Measurements from ENCODE around the gene GRM7. TPM values are rescaled to one million over a fixed set of nuclear protein-coding genes. Genes with fewer than 3 reads are reported as not detected.

Gene GRM7
- total and polyA plus RNA-seq, 9 donors, result 0.04 to 0.13 (median 0.10) TPM; not detected in 6

DNA sequence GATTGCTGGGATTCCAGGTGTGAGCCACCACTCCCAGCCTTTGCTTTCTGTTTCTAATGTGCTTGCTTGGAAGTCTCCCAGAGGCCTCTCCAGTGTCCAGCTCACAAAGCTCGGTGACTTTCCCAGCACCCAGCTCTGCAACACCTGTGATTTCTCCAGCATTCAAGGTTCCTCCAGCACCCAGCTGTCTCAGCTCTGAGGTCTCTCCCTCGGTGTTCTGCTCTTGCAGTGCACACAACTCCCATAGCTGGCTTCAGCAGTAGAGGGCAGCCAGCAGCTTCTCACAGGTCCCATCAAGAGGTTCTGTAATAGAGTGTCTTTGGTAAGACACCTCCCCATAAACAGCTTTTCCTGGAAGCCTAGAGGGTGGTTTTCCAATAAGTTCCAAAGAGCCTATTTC is 75.1 kb downstream of the GRM7 start:
- no peak overlapping the region for H3K27ac ChIP-seq (ENCODE audit: low read length)
- no peaks in the 10 kb centered on the region for H3K36me3 ChIP-seq (ENCODE audit: control insufficient read depth, insufficient read depth, low read length)
- no peak overlapping the region for H3K4me3 ChIP-seq (ENCODE audit: low read length)
- no peaks in the 10 kb centered on the region for H3K27me3 ChIP-seq (ENCODE audit: control insufficient read depth, insufficient read depth, low read length)
- no peak for DNase-seq
- WGBS (ENCODE audit: insufficient coverage), result 80% methylated on average over 1 of the region's 2 CpGs
- no peaks in the 10 kb centered on the region for H3K9me3 ChIP-seq (replicated peaks; ENCODE audit: control insufficient read depth, low read depth, low read length)
- H3K4me1 ChIP-seq (ENCODE audit: control insufficient read depth, insufficient read depth, low read length), result no peaks in the 10 kb centered on the region

GRCh38 chr3:6962801-6963200 is 101.9 kb downstream of the GRM7 start:
- no peak overlapping the region for H3K4me3 ChIP-seq (ENCODE audit: low read length)
- no peaks in the 10 kb centered on the region for H3K4me1 ChIP-seq (ENCODE audit: control insufficient read depth, insufficient read depth, low read length)
- H3K36me3 ChIP-seq (ENCODE audit: control insufficient read depth, insufficient read depth, low read length), result no peaks in the 10 kb centered on the region
- no peaks in the 10 kb centered on the region for H3K27me3 ChIP-seq (ENCODE audit: control insufficient read depth, insufficient read depth, low read length)
- no peak for DNase-seq
- H3K9me3 ChIP-seq (replicated peaks; ENCODE audit: control insufficient read depth, low read depth, low read length), result no peaks in the 10 kb centered on the region
- H3K27ac ChIP-seq (ENCODE audit: low read length), result no peak overlapping the region

GRCh38 chr3:6965881-6966280 is 105.0 kb downstream of the GRM7 start:
- Histone ChIP-seq H3K36me3 (ENCODE audit: control insufficient read depth, insufficient read depth, low read length) (no peaks in the 10 kb centered on the region), H3K4me1 (ENCODE audit: control insufficient read depth, insufficient read depth, low read length) (no peaks in the 10 kb centered on the region), H3K27ac (ENCODE audit: low read length) (no peak overlapping the region), H3K4me3 (ENCODE audit: low read length) (no peak overlapping the region), H3K27me3 (ENCODE audit: control insufficient read depth, insufficient read depth, low read length) (no peaks in the 10 kb centered on the region), H3K9me3 (replicated peaks; ENCODE audit: control insufficient read depth, low read depth, low read length) (no peaks in the 10 kb centered on the region)
- no CpG with 5 or more reads among the region's 5 CpGs for whole genome bisulfite sequencing (ENCODE audit: insufficient coverage)
- DNase-seq, result no peak

- no peak overlapping the region for H3K4me3 ChIP-seq (ENCODE audit: low read length)
- H3K36me3 ChIP-seq (ENCODE audit: control insufficient read depth, insufficient read depth, low read length), result no peaks in the 10 kb centered on the region
- 92% methylated on average over 2 of the region's 2 CpGs for WGBS (ENCODE audit: insufficient coverage)
Measured at GRCh38 chr3:6971933-6972332, 111.0 kb downstream of the GRM7 start.

GRCh38 chr3:6985848-6986247 is 124.9 kb downstream of the GRM7 start:
- WGBS (ENCODE audit: insufficient coverage), result no CpG with 5 or more reads among the region's 7 CpGs
- H3K27me3 ChIP-seq (ENCODE audit: control insufficient read depth, insufficient read depth, low read length), result no peaks in the 10 kb centered on the region
- no peaks in the 10 kb centered on the region for H3K9me3 ChIP-seq (replicated peaks; ENCODE audit: control insufficient read depth, low read depth, low read length)
- no peak for DNase-seq
- no peak overlapping the region for H3K27ac ChIP-seq (ENCODE audit: low read length)
- H3K36me3 ChIP-seq (ENCODE audit: control insufficient read depth, insufficient read depth, low read length), result no peaks in the 10 kb centered on the region
- no peak overlapping the region for H3K4me3 ChIP-seq (ENCODE audit: low read length)
- H3K4me1 ChIP-seq (ENCODE audit: control insufficient read depth, insufficient read depth, low read length), result no peaks in the 10 kb centered on the region

More at GRCh38 chr3:6971933-6972332, 111.0 kb downstream of the GRM7 start:
- Histone ChIP-seq H3K27ac (ENCODE audit: low read length) (no peak overlapping the region), H3K4me1 (ENCODE audit: control insufficient read depth, insufficient read depth, low read length) (no peaks in the 10 kb centered on the region), H3K27me3 (ENCODE audit: control insufficient read depth, insufficient read depth, low read length) (no peaks in the 10 kb centered on the region), H3K9me3 (replicated peaks; ENCODE audit: control insufficient read depth, low read depth, low read length) (no peaks in the 10 kb centered on the region)
- DNase-seq, result no peak

- Histone ChIP-seq H3K27ac (ENCODE audit: low read length) (no peak overlapping the region), H3K36me3 (ENCODE audit: control insufficient read depth, insufficient read depth, low read length) (no peaks in the 10 kb centered on the region), H3K4me3 (ENCODE audit: low read length) (no peak overlapping the region), H3K9me3 (replicated peaks; ENCODE audit: control insufficient read depth, low read depth, low read length) (no peaks in the 10 kb centered on the region), H3K27me3 (ENCODE audit: control insufficient read depth, insufficient read depth, low read length) (no peaks in the 10 kb centered on the region), H3K4me1 (ENCODE audit: control insufficient read depth, insufficient read depth, low read length) (no peaks in the 10 kb centered on the region)
- WGBS (ENCODE audit: insufficient coverage), result 60% methylated on average over 1 of the region's 4 CpGs
- peak; percentile 32 for DNase-seq
Measured at GRCh38 chr3:6989608-6990291, 128.8 kb downstream of the GRM7 start.

- Histone ChIP-seq H3K27me3 (ENCODE audit: control insufficient read depth, insufficient read depth, low read length) (no peaks in the 10 kb centered on the region), H3K9me3 (replicated peaks; ENCODE audit: control insufficient read depth, low read depth, low read length) (no peaks in the 10 kb centered on the region), H3K4me1 (ENCODE audit: control insufficient read depth, insufficient read depth, low read length) (no peaks in the 10 kb centered on the region), H3K27ac (ENCODE audit: low read length) (no peak overlapping the region), H3K4me3 (ENCODE audit: low read length) (no peak overlapping the region), H3K36me3 (ENCODE audit: control insufficient read depth, insufficient read depth, low read length) (no peaks in the 10 kb centered on the region)
- WGBS (ENCODE audit: insufficient coverage), result no CpG with 5 or more reads among the region's 3 CpGs
- DNase-seq, result no peak
Measured at GRCh38 chr3:6994081-6994668, 133.3 kb downstream of the GRM7 start.

GRCh38 chr3:7000501-7000900 is 139.6 kb downstream of the GRM7 start:
- Histone ChIP-seq H3K27me3 (ENCODE audit: control insufficient read depth, insufficient read depth, low read length) (no peaks in the 10 kb centered on the region), H3K9me3 (replicated peaks; ENCODE audit: control insufficient read depth, low read depth, low read length) (no peaks in the 10 kb centered on the region), H3K27ac (ENCODE audit: low read length) (no peak overlapping the region), H3K36me3 (ENCODE audit: control insufficient read depth, insufficient read depth, low read length) (no peaks in the 10 kb centered on the region), H3K4me3 (ENCODE audit: low read length) (no peak overlapping the region), H3K4me1 (ENCODE audit: control insufficient read depth, insufficient read depth, low read length) (no peaks in the 10 kb centered on the region)
- no CpG with 5 or more reads among the region's 1 CpG for WGBS (ENCODE audit: insufficient coverage)
- no peak for DNase-seq

DNA sequence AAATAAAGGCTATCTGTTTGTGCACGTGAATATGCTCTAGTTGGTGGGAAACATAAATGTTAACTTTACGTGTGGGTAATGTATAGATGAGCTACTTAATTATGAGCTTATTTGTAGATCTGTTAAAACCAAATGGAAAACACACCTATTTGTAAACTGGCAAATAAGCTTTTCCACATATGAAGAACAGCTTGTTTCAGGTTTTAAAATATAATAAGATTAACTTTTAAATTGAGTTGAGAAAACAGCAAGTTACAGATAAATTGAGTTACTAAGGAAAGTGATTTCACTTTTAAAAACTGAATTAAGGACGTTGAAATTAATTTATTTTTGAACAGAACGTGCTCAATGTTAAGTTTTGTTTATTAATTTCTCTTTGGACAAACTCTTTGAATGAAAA is 140.5 kb downstream of the GRM7 start:
- no peak overlapping the region for H3K27ac ChIP-seq (ENCODE audit: low read length)
- H3K27me3 ChIP-seq (ENCODE audit: control insufficient read depth, insufficient read depth, low read length), result no peaks in the 10 kb centered on the region
- H3K9me3 ChIP-seq (replicated peaks; ENCODE audit: control insufficient read depth, low read depth, low read length), result no peaks in the 10 kb centered on the region
- no peak overlapping the region for H3K4me3 ChIP-seq (ENCODE audit: low read length)
- DNase-seq, result no peak
- WGBS (ENCODE audit: insufficient coverage), result no CpG with 5 or more reads among the region's 4 CpGs
- H3K36me3 ChIP-seq (ENCODE audit: control insufficient read depth, insufficient read depth, low read length), result no peaks in the 10 kb centered on the region
- no peaks in the 10 kb centered on the region for H3K4me1 ChIP-seq (ENCODE audit: control insufficient read depth, insufficient read depth, low read length)

DNA sequence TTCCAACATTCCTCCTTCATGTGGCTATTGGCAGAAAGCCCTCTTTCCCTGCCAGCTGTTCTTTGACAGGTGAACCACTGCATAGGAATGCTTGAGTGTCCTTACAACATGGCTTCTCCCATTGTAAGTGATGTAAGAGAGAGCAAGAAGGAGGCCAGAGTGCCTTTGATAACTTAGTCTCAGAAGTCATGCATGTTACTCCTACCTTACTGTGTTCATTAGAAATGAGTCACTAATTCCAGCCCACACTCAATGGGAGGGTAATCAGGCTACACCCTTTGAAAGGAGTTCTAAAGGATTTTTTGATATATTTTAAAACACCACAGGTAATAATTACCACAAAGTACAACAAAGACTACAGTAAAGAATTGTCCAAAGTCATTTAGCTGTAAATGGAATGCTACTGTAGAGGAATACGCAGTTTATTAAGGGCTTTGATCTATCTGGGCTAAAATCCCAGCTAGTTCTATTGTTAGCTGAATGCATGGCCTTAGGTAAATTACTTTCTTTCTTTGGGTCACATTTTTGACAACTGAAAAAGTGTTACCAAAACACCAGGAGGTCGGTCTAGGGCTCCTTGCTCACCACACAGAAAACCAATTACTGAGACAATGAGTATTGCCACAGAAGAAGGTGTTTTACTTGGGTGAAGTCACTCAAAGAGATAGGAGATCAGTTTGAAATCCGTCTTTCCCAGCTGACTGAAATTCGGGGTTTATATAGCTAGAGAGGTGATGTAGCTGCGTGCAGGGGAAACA is 154.9 kb downstream of the GRM7 start:
- 79% methylated on average over 3 of the region's 5 CpGs for WGBS (ENCODE audit: insufficient coverage)
- Histone ChIP-seq H3K27me3 (ENCODE audit: control insufficient read depth, insufficient read depth, low read length) (no peaks in the 10 kb centered on the region), H3K4me1 (ENCODE audit: control insufficient read depth, insufficient read depth, low read length) (no peaks in the 10 kb centered on the region)

More for the DNA sequence above, 154.9 kb downstream of the GRM7 start:
- Histone ChIP-seq H3K27ac (ENCODE audit: low read length) (no peak overlapping the region), H3K36me3 (ENCODE audit: control insufficient read depth, insufficient read depth, low read length) (no peaks in the 10 kb centered on the region), H3K4me3 (ENCODE audit: low read length) (no peak overlapping the region), H3K9me3 (replicated peaks; ENCODE audit: control insufficient read depth, low read depth, low read length) (peaks cover 6% of the 10 kb centered on the region)
- DNase-seq, result no peak
